ENCODE measurements around the gene INSYN1. TPM values are rescaled to one million over a fixed set of nuclear protein-coding genes. Genes with fewer than 3 reads are reported as not detected.

Gene INSYN1
- total RNA-seq, 1 donor from 2014 or later: 12.7 TPM

DNA sequence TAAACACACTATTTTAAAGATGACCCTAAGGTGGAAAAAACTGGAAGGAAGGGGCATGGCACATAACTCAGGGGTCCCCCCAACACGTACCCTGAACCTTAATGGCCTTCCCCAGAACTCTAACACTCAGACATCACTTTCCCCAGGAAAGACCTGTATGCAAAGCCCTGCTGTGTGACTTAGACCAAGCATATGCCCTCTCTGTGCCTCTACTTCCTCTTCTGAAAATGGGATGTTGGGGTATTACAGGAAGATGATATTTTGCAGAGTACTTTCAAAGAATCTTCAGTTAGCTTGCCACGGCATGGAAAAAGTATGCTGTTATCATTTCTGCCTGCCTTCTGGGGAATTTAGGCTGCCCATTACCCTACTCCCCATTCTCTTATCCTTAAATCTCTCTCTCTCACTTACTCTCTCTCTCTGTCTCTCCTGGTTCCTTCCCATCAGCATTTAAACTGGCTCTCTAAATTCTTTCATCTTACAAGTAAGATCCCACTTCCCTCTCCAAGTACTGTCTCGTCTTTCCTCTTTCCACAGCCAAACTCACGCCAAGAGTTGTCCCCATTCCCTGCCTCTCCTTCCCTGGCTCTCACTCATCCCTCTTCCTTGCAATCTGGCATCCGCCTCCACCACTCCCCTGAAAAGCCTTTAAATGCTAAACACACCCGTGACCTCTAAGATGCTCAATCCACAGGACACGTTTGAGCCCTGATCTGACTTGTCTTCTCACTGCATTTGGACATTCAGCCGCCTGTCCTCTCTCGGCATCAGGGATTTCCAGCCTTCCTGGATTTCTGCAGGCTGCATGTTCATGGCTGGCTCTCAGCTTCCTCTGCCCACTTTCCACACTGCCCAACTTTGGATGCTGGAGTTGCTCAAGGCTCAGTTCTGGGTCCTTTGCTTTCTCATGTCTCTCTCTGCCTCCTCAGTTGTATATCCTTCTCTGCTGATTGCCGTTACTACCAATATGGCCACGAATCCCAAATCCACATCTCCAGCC, 7.5 kb upstream of the INSYN1 start:
- peaks cover 23% of the 10 kb centered on the region for H3K27me3 Mint-ChIP-seq (ENCODE audit: low read depth)
- no peak for DNase-seq (ENCODE audit: low spot score in 2 of 2, unreplicated experiment in 2 of 2)
- no peak overlapping the region for H3K27ac Mint-ChIP-seq
- H3K36me3 Mint-ChIP-seq: no peaks in the 10 kb centered on the region
- TF ChIP-seq, protein P1, sequence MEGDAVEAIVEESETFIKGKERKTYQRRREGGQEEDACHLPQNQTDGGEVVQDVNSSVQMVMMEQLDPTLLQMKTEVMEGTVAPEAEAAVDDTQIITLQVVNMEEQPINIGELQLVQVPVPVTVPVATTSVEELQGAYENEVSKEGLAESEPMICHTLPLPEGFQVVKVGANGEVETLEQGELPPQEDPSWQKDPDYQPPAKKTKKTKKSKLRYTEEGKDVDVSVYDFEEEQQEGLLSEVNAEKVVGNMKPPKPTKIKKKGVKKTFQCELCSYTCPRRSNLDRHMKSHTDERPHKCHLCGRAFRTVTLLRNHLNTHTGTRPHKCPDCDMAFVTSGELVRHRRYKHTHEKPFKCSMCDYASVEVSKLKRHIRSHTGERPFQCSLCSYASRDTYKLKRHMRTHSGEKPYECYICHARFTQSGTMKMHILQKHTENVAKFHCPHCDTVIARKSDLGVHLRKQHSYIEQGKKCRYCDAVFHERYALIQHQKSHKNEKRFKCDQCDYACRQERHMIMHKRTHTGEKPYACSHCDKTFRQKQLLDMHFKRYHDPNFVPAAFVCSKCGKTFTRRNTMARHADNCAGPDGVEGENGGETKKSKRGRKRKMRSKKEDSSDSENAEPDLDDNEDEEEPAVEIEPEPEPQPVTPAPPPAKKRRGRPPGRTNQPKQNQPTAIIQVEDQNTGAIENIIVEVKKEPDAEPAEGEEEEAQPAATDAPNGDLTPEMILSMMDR (IDR thresholded peaks at IDR 0.05; ENCODE audit: unreplicated experiment): no peak
- H3K4me3 Mint-ChIP-seq: no peak overlapping the region
- H3K4me1 Mint-ChIP-seq: peaks cover under 1% of the 10 kb centered on the region
- H3K9me3 Mint-ChIP-seq: no peaks in the 10 kb centered on the region

DNA sequence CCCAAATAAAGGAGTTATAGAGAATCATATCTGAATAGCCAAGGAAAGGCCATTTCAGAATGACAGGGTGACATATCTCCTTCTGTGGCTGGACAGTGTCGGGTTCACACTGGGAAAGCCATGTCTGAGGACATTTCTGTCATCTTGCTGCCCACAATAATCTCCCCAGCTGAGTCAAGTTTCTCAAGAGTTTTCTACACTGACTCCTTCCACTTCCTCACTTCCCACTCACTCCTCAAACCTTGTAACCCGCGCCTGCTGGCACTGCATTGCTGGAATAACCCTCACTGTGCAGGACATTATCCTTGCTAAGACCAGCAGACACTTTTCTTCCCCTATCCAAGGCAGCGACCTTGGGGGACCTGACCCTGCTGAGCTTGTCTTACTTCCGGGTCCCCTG, 5.3 kb upstream of the INSYN1 start:
- Mint-ChIP-seq H3K4me3 (no peak overlapping the region), H3K27me3 (ENCODE audit: low read depth) (peaks cover 27% of the 10 kb centered on the region), H3K27ac (no peak overlapping the region), H3K4me1 (peaks cover 17% of the 10 kb centered on the region), H3K9me3 (no peaks in the 10 kb centered on the region), H3K36me3 (no peaks in the 10 kb centered on the region)
- TF ChIP-seq, protein P1 (IDR thresholded peaks at IDR 0.05; ENCODE audit: unreplicated experiment): no peak
- DNase-seq (ENCODE audit: low spot score in 2 of 2, unreplicated experiment in 2 of 2): no peak

DNA sequence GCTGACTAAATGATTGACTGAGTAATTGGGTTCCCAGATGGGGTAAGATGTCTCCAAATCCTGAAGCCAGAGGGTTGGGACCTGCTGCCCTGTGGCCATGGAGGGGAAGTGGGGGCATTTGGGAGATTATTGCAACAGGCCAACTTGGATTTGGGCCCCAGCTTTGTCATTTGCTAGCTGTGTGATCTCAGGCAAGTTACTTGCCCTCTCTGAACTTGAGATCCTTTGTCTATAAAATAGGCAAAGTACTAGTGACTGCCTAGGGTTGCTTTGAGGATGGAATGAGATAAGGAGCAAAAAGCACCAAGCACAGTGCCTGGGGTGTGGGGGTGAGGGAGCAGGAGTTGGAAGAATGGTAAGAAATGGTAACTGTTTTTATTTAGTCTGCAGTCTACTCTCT, 4.4 kb upstream of the INSYN1 start:
- peaks cover 17% of the 10 kb centered on the region for H3K4me1 Mint-ChIP-seq
- no peak overlapping the region for H3K27ac Mint-ChIP-seq

DNA sequence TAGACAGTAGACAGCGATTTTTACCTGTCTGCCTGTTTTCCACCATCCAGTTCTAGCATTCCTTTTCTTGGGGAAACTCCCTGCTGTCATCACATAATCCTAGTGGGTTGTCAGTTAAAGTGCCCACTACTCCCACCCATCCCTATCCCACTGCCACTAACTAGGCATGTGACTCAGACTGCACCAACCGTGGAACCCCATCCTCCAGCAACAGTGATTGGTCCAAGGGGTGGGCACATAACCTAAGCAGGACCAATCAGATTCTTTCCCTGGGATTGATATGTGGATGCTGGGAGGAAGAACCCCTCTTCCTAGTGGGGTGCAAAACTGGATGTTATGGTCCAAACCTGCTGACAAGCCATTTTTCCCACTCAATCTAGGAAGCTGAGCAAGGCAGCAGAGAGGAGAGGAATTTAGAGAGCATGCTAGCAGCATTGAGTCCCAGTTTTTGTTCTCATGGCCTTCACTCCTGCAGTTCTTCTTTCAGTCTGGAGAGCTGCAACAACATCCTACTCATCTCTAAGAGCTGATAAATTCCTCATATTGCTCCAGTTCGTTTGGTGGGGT, 3.9 kb upstream of the INSYN1 start:
- no peak overlapping the region for H3K27ac Mint-ChIP-seq
- no peaks in the 10 kb centered on the region for H3K9me3 Mint-ChIP-seq
- peaks cover 28% of the 10 kb centered on the region for H3K27me3 Mint-ChIP-seq (ENCODE audit: low read depth)
- H3K36me3 Mint-ChIP-seq: no peaks in the 10 kb centered on the region
- TF ChIP-seq, protein P1 (IDR thresholded peaks at IDR 0.05; ENCODE audit: unreplicated experiment): no peak
- H3K4me3 Mint-ChIP-seq: no peak overlapping the region
- no peak for DNase-seq (ENCODE audit: low spot score in 2 of 2, unreplicated experiment in 2 of 2)
- peaks cover 17% of the 10 kb centered on the region for H3K4me1 Mint-ChIP-seq

More for the DNA sequence above, 4.4 kb upstream of the INSYN1 start:
- Mint-ChIP-seq H3K4me3 (no peak overlapping the region), H3K9me3 (no peaks in the 10 kb centered on the region), H3K36me3 (no peaks in the 10 kb centered on the region), H3K27me3 (ENCODE audit: low read depth) (peaks cover 28% of the 10 kb centered on the region)
- TF ChIP-seq, protein P1 (IDR thresholded peaks at IDR 0.05; ENCODE audit: unreplicated experiment): no peak
- DNase-seq (ENCODE audit: low spot score in 2 of 2, unreplicated experiment in 2 of 2): no peak

DNA sequence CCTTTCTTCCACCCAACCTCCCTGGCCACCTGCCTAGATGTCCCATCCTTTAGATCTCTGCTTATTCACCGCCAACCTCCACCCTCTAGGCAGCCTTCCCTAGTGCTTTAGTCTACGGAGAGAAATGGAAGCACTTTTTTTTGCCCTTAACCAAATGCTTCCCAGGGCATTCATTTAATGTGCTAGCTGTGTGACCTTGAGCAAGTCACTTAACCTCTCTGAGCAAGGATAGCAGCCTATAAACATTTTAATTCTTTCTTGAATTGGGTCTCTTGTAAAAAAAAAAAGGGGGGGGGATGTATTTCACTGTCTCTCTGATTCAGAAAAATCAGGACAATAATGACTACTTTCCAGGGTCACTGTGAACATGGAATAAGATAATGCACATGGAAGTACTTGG, 3.2 kb upstream of the INSYN1 start:
- Mint-ChIP-seq H3K27me3 (ENCODE audit: low read depth) (peaks cover 30% of the 10 kb centered on the region), H3K9me3 (no peaks in the 10 kb centered on the region), H3K4me1 (peaks cover 18% of the 10 kb centered on the region), H3K4me3 (no peak overlapping the region), H3K27ac (no peak overlapping the region), H3K36me3 (no peaks in the 10 kb centered on the region)
- DNase-seq (ENCODE audit: low spot score in 2 of 2, unreplicated experiment in 2 of 2): no peak
- TF ChIP-seq, protein P1 (IDR thresholded peaks at IDR 0.05; ENCODE audit: unreplicated experiment): no peak
